GM19239 (cell line): ENCODE results near the gene CAND2.
"Not testable (repeated sequence)": the region's sequence is repeated elsewhere in the genome, so short reads cannot be mapped to it uniquely, and the experiment has no call there.

Experiments
- DNase-seq: peaks from one replicate; pipeline ENCODE4 v3.0.0; 2011; ENCODE audit warnings: low spot score; ENCODE audit not compliant: insufficient read length
- FAIRE-seq: peaks from 2 replicates; lab custom pipeline; 2011; peaks lifted over from hg19 to GRCh38; lab: Jason Lieb, UNC

The CAND2 gene

DNA sequence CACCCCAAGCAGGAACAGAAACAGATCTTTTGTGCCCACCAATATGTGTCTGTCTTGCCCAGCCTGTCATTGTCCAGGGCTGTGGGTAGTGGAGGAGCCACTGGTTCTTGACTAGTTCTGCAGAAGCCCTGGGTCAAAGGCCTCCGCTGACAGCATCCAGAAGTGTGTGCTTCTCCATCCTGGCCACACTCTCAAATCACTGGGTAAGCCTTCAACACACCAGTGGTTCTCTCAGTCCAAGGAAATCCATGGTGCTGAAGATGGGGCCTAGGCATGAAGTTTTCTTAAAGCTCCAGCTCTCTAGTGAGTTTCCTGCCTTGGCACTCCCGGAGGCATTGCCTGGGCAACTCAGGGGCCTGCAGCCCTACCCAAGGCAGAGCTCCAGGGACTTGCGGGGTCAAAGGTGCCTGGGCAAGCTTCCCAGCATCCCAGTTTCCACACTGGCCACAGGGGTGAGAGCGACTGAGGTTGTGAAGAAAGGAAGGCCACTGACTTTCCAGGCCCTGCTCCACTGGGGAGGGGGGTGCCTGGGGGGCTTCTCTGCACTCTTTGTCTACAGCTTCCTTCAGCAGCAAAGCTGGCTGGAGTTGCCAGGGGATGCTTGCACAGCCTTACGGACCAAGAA is 82.8 kb downstream of the CAND2 start:
- no peak for DNase-seq

DNA sequence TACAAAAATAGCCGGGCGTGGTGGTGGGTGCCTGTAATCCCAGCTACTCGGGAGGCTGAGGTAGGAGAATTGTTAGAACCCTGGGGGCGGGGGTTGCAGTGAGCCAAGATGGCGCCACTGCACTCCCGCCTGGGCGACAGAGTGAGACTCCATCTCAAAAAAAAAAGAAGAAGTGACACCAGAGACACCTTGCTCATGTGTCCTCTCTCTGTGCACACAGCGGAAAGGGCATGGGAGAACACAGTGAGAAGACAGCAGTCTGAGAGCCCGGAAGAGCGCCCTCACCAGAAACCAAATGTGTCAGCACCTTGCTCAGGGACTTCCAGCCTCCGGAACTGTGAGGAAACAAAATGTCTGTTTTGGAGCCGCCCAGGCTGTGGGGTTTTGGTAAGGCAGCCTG is 85.4 kb downstream of the CAND2 start:
- DNase-seq, FAIRE-seq: not testable (repeated sequence)

More for the DNA sequence above, 82.8 kb downstream of the CAND2 start:
- no peak for FAIRE-seq

DNA sequence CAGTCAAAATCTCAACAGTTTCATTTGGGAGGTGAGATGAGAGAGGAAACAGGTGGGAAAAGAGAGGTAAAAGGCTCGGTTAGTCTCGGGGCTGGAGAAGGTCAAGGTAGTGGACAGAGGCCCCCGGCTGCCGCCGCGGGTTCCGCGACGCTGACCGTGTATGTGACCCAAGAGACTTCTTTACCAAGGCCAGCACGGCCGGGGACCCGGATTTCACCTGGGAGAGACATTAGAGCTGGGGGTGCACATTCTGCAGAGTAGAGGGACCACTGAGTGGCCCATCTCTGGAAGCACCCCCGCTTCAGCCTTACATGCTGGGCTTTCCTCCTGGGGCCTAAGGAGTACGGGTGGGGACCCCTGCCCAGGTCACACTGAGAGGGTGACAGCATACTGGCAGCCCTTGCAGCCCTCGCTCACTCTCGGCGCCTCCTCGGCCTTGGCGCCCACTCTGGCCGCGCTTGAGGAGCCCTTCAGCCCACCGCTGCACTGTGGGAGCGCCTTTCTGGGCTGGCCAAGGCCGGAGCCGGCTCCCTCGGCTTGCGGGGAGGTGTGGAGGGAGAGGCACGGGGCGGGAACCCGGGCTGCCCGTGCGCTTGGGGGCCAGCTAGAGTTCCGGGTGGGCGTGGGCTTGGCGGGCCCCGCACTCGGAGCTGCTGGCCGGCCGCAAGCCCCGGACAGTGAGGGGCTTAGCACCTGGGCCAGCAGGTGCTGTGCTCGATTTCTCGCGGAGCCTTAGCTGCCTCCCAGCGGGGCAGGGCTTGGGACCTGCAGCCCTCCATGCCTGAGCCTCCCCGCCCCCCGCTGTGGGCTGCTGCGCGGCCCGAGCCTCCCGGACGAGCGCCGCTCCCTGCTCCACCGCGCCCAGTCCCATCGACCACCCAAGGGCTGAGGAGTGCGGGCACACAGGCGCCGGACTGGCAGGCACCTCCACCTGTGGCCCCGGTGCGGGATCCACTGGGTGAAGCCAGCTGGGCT is 86.1 kb downstream of the CAND2 start:
- DNase-seq (no peak), FAIRE-seq (no peak)

DNA sequence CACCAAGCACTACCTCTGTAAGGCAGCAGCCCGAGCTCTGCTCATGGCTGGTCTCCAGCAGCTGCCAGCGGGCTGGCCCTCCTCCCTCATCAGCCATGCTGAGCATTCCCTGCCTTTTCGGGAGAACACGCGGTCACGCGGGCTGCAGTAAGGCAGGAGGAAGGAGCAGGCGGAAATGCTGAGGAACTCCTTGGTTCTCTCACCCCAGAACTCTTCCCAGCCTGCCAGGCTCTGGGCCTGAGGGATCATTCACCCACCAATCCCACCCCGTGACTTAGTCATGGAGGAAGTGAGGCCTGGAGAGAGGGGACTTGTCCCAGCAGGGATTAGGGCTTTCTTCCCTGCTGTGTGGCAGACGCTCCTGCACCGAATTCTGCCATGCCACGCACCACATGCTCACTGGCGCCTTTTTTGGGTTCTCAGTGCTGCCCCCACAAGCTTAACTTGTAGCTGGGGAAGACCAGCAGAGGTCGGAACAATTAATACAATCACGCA is 87.8 kb downstream of the CAND2 start:
- FAIRE-seq (no peak), DNase-seq (no peak)
